ENCODE results near the gene ABCG2. TPM values are rescaled to one million over a fixed set of nuclear protein-coding genes. Genes with fewer than 3 reads are reported as not detected.

ABCG2 gene
- total RNA-seq, 1 experiment from 2014 or later = 0.24 TPM

DNA sequence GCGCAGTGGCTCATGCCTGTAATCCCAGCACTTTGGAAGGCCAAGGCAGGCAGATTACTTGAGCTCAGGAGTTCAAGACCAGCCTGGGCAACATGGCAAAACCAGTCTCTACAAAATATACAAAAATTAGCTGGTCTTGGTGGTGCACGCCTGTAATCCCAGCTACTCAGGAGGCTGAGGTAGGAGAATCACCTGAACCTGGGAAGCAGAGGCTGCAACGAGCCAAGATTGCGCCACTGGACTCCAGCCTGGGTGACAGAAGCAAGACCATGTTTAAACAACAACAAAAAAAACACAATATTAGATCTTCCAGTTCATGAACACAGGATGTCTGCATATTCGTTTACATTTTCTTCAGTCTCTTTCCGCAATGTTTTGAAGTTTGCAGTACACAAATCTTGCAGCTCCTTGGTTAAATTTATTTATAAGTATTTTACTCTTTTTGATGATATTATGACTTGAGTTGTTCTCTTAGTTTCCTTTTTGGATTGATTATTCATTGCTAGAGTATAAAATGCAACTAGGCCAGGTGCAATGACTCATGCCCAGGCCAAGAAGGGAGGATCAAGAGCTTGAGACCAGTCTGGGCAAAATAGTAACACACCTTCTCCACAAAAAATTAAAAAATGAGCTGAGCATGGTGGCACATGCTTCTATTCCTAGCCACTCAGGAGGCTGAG lies 30.4 kb upstream of the ABCG2 start:
- H3K4me3 Mint-ChIP-seq (ENCODE audit: low read depth, unreplicated experiment) = no peak overlapping the region
- no TSS peak for BruUV-seq (replicated peaks)
- no peak for DNase-seq

DNA sequence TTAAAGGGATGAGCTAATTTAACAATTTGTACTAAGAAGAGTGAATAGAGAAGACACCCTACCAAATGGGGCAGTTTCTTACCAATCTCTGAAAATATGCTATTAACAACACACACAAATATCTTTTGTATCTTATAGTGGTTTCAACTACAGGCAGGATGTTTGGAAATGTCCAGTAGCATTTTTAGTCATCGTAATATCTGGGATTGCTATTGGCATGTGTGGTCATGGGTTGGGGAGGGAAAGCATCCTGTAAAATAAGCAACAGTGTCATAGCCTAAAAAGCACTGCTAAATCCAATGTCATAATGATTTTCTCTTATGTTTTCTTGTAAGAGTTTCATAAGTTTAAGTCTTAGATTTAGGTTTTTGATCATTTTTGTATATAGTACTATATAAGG lies 29.3 kb upstream of the ABCG2 start:
- Mint-ChIP-seq H3K36me3 (ENCODE audit: insufficient read depth, unreplicated experiment) (no peaks in the 10 kb centered on the region), H3K4me3 (ENCODE audit: low read depth, unreplicated experiment) (no peak overlapping the region), H3K27ac (ENCODE audit: unreplicated experiment) (no peak overlapping the region), H3K27me3 (ENCODE audit: unreplicated experiment) (no peaks in the 10 kb centered on the region), H3K4me1 (ENCODE audit: low read depth, unreplicated experiment) (peaks cover 8% of the 10 kb centered on the region), H3K9me3 (ENCODE audit: low read depth, unreplicated experiment) (no peaks in the 10 kb centered on the region)
- CTCF ChIA-PET = no interaction called here
- TF ChIP-seq, protein P1, sequence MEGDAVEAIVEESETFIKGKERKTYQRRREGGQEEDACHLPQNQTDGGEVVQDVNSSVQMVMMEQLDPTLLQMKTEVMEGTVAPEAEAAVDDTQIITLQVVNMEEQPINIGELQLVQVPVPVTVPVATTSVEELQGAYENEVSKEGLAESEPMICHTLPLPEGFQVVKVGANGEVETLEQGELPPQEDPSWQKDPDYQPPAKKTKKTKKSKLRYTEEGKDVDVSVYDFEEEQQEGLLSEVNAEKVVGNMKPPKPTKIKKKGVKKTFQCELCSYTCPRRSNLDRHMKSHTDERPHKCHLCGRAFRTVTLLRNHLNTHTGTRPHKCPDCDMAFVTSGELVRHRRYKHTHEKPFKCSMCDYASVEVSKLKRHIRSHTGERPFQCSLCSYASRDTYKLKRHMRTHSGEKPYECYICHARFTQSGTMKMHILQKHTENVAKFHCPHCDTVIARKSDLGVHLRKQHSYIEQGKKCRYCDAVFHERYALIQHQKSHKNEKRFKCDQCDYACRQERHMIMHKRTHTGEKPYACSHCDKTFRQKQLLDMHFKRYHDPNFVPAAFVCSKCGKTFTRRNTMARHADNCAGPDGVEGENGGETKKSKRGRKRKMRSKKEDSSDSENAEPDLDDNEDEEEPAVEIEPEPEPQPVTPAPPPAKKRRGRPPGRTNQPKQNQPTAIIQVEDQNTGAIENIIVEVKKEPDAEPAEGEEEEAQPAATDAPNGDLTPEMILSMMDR (IDR thresholded peaks at IDR 0.05; ENCODE audit: unreplicated experiment) = no peak
- intact Hi-C loops (cut with micrococcal nuclease; ENCODE audit: unreplicated experiment) = no loop called here
- DNase-seq = no peak
- BruUV-seq (replicated peaks) = no TSS peak

More for the DNA sequence above, 30.4 kb upstream of the ABCG2 start:
- TF ChIP-seq, protein P1 (IDR thresholded peaks at IDR 0.05; ENCODE audit: unreplicated experiment) = no peak
- no peak overlapping the region for H3K27ac Mint-ChIP-seq (ENCODE audit: unreplicated experiment)
- CTCF ChIA-PET = no interaction called here
- H3K27me3 Mint-ChIP-seq (ENCODE audit: unreplicated experiment) = no peaks in the 10 kb centered on the region
- no peaks in the 10 kb centered on the region for H3K36me3 Mint-ChIP-seq (ENCODE audit: insufficient read depth, unreplicated experiment)
- H3K4me1 Mint-ChIP-seq (ENCODE audit: low read depth, unreplicated experiment) = peaks cover 8% of the 10 kb centered on the region
- no peaks in the 10 kb centered on the region for H3K9me3 Mint-ChIP-seq (ENCODE audit: low read depth, unreplicated experiment)
- intact Hi-C loops (cut with micrococcal nuclease; ENCODE audit: unreplicated experiment) = no loop called here

DNA sequence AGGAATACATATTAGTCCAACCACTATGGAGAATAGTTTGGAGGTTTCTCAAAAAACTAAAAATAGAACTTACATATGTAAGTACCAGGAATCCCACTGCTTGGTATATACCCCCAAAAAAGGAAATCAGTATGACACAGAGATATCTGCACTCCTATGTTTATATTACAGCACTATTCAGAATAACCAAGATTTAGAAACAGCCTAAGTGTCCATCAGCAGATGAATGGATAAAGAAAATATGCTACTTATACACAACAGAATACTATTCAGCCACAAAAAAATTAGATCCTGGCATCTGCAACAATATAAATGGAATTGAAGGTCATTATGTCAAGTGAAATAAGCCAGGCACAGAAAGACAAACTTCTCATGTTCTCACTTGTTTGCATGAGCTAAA lies 27.5 kb upstream of the ABCG2 start:
- Mint-ChIP-seq H3K36me3 (ENCODE audit: insufficient read depth, unreplicated experiment) (no peaks in the 10 kb centered on the region), H3K27me3 (ENCODE audit: unreplicated experiment) (no peaks in the 10 kb centered on the region), H3K4me3 (ENCODE audit: low read depth, unreplicated experiment) (no peak overlapping the region), H3K9me3 (ENCODE audit: low read depth, unreplicated experiment) (no peaks in the 10 kb centered on the region), H3K4me1 (ENCODE audit: low read depth, unreplicated experiment) (peaks cover 8% of the 10 kb centered on the region), H3K27ac (ENCODE audit: unreplicated experiment) (no peak overlapping the region)
- no peak for DNase-seq
- intact Hi-C loops (cut with micrococcal nuclease; ENCODE audit: unreplicated experiment) = no loop called here
- no TSS peak for BruUV-seq (replicated peaks)
- TF ChIP-seq, protein P1 (IDR thresholded peaks at IDR 0.05; ENCODE audit: unreplicated experiment) = no peak
- CTCF ChIA-PET = no interaction called here

DNA sequence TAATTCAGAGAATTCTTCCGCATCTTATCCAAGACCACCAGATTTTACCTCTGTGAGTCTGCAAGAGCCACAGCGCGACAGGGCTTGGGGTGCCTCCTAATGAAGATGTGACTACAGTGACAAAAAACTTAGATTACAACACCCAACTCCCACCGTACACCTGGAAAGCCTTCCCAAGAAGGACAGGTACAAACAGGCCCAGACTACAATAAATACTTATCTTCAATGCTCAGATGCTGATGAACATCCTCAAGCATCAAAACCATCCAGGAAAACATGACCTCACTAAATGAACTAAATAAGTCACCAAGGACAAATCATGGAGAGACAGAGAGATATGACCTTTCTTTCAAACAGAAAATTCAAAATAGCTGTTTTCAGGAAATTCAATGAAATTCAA lies 20.8 kb upstream of the ABCG2 start:
- H3K4me3 Mint-ChIP-seq (ENCODE audit: low read depth, unreplicated experiment) = no peak overlapping the region
- H3K4me1 Mint-ChIP-seq (ENCODE audit: low read depth, unreplicated experiment) = no peaks in the 10 kb centered on the region
- no peaks in the 10 kb centered on the region for H3K27me3 Mint-ChIP-seq (ENCODE audit: unreplicated experiment)
- H3K27ac Mint-ChIP-seq (ENCODE audit: unreplicated experiment) = no peak overlapping the region
- no peaks in the 10 kb centered on the region for H3K36me3 Mint-ChIP-seq (ENCODE audit: insufficient read depth, unreplicated experiment)
- H3K9me3 Mint-ChIP-seq (ENCODE audit: low read depth, unreplicated experiment) = no peaks in the 10 kb centered on the region
- DNase-seq = no peak
- TF ChIP-seq, protein P1 (IDR thresholded peaks at IDR 0.05; ENCODE audit: unreplicated experiment) = no peak
- BruUV-seq (replicated peaks) = no TSS peak
- CTCF ChIA-PET = no interaction called here
- intact Hi-C loops (cut with micrococcal nuclease; ENCODE audit: unreplicated experiment) = no loop called here
